NCI-H510A (cell line): ENCODE results near the gene ZNRF2.
"Not testable (repeated sequence)": the region's sequence is repeated elsewhere in the genome, so short reads cannot be mapped to it uniquely, and the experiment has no call there.

Experiments used
- DNase-seq: peaks from one replicate; lab custom pipeline; 2025; lab: John Stamatoyannopoulos, UW

Gene ZNRF2

GRCh38 chr7:30290317-30290716, 5.9 kb downstream of the ZNRF2 start:
- not testable (repeated sequence) for DNase-seq

- DNase-seq: not testable (repeated sequence)
Measured at GRCh38 chr7:30292416-30293038, 8.1 kb downstream of the ZNRF2 start.

- not testable (repeated sequence) for DNase-seq
Measured at GRCh38 chr7:30296304-30296703, 11.9 kb downstream of the ZNRF2 start.

- not testable (repeated sequence) for DNase-seq
Measured at GRCh38 chr7:30297499-30297898, 13.1 kb downstream of the ZNRF2 start.

GRCh38 chr7:30298409-30298808, 14.0 kb downstream of the ZNRF2 start:
- DNase-seq: not testable (repeated sequence)

GRCh38 chr7:30301751-30302150, 17.4 kb downstream of the ZNRF2 start:
- DNase-seq: no peak

- DNase-seq: no peak
Measured at GRCh38 chr7:30302656-30303311, 18.4 kb downstream of the ZNRF2 start.

GRCh38 chr7:30303312-30304039, 19.1 kb downstream of the ZNRF2 start:
- no peak for DNase-seq

- no peak for DNase-seq
Measured at GRCh38 chr7:30304177-30304884, 19.9 kb downstream of the ZNRF2 start.

- DNase-seq: no peak
Measured at GRCh38 chr7:30306976-30307375, 22.6 kb downstream of the ZNRF2 start.

GRCh38 chr7:30308389-30308788, 24.0 kb downstream of the ZNRF2 start:
- no peak for DNase-seq

GRCh38 chr7:30309302-30309701, 24.9 kb downstream of the ZNRF2 start:
- no peak for DNase-seq

- no peak for DNase-seq
Measured at GRCh38 chr7:30309842-30310435, 25.5 kb downstream of the ZNRF2 start.

GRCh38 chr7:30310674-30311362, 26.4 kb downstream of the ZNRF2 start:
- no peak for DNase-seq

- no peak for DNase-seq
Measured at GRCh38 chr7:30312178-30312577, 27.8 kb downstream of the ZNRF2 start.

GRCh38 chr7:30313348-30313747, 29.0 kb downstream of the ZNRF2 start:
- DNase-seq: no peak

- no peak for DNase-seq
Measured at GRCh38 chr7:30313793-30314192, 29.4 kb downstream of the ZNRF2 start.

- DNase-seq: no peak
Measured at GRCh38 chr7:30315589-30315988, 31.2 kb downstream of the ZNRF2 start.

- DNase-seq: no peak
Measured at GRCh38 chr7:30320392-30320791, 36.0 kb downstream of the ZNRF2 start.

GRCh38 chr7:30321089-30321881, 36.9 kb downstream of the ZNRF2 start:
- no peak for DNase-seq

- no peak for DNase-seq
Measured at GRCh38 chr7:30321882-30322192, 37.4 kb downstream of the ZNRF2 start.
